ENCODE data around the gene MSRB1.
"Not testable (repeated sequence)": the region's sequence is repeated elsewhere in the genome, so short reads cannot be mapped to it uniquely, and the experiment has no call there.

The MSRB1 gene

DNA sequence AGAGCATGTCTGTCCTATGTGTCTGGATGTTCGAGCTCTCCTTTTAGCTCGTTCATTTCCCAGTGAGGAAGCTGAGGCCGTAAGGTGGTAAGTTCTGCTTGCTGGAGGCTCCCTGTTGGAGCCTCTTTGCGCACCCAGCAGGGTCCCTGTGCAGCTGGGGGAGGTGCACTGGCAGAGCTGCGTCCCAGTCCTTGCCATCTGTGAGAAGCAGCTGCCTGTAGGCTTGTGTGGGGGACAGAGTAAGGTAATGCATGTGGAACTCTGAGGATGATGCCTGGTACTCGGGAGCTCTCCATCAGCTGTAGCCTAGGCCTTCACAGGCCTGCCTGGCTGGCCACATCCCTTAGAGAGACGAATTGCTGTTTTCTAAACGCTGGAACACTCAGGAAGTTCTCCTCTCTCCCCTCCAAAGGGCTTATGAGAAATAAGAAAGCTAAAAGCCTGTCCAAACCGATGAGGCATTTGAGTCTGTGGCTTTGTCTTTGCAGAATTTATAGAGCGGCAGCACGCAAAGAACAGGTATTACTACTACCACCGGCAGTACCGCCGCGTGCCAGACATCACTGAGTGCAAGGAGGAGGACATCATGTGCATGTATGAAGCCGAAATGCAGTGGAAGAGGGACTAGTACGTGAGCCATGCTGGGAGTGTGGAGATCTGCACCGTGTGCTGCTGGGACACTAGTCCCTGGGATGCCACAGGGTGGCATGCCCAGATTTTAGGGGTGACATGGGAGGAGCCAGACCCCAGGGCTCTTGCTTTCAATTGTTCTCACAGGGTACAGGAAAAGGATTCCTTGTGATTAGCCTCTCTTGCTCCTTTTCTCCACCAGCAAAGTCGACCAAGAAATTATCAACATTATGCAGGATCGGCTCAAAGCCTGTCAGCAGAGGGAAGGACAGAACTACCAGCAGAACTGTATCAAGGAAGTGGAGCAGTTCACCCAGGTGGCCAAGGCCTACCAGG is 17.9 kb upstream of the MSRB1 start:
- peak; percentile 40 for DNase-seq

DNA sequence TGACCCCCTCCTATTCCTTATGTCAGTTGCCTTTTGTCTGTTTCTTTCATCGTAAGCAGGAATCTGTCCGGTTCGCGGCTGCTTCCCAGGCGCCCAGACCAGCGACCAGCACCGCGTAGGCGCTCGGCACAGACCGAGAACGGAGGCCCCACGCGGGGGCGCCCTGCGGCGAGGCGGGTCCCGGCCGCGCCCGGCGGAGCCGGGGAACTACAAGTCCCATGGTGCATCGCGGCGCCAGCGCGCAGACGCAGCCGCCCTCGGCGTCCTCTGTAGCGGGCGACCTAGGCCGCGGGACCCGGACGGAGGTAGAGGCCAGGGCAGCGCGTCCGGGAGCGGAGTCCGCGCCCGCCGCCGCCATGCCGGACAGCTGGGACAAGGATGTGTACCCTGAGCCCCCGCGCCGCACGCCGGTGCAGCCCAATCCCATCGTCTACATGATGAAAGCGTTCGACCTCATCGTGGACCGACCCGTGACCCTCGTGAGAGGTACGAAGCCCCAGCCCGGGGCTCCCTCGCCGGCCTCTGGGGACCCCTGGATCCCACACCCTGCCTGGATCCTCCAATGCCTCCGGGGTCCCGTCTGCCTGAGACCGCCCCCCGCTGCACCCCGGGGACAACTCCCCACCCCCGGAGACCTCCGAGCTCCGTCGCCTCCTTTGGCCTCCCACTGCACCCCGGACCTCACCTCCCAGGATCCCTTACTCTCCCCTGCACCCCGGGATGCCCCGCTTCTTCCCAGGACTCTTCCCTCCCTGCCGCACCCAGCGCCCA is 16.5 kb upstream of the MSRB1 start, which contains the start of gene NDUFB10:
NDUFB10 (plus strand) TSS at position 270 of the 771 bp plus-strand sequence; CDS start at position 357, 87 bp downstream.
- peak; percentile 87 for DNase-seq

DNA sequence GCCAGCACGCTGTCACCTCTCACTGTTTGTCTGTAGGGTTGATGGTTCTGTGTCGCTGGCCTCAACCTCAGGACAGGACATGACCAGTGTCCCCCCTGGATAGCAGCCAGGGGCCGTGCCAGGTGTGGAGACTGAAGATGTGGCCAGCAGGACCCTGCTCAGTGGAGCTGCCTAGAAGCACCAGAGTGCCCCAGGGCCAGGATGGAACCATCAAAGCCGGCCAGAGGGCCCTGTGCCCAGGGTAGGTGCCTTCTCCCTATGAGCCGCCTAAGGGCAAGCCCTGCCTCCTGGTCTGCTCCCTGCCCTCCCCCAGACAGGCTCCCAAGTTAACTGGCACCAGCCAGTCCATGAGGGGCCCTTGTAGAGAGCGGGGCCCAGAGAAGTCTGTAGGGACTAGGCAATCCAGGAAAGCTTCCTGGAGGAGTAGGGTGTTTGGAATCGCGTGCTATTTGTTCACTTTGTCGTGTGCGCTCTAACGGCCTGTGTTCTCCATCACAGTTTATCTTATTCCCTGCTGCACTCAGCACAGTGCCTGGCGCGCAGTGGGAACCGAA is 15.8 kb upstream of the MSRB1 start:
- no peak for DNase-seq

DNA sequence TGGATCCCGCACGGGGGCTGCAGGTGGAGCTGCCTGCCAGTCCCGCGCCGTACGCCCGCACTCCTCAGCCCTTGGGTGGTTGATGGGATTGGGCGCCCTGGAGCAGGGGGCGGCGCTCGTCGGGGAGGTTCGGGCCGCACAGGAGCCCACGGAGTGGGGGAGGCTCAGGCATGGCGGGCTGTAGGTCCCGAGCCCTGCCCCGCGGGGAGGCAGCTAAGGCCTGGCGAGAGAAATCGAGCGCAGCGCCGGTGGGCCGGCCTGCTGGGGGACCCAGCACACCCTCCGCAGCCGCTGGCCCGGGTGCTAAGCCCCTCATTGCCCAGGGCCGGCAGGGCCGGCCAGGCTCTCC is 15.1 kb upstream of the MSRB1 start:
- not testable (repeated sequence) for DNase-seq

GRCh38 chr16:1957434-1958142 is 14.6 kb upstream of the MSRB1 start:
- not testable (repeated sequence) for DNase-seq

DNA sequence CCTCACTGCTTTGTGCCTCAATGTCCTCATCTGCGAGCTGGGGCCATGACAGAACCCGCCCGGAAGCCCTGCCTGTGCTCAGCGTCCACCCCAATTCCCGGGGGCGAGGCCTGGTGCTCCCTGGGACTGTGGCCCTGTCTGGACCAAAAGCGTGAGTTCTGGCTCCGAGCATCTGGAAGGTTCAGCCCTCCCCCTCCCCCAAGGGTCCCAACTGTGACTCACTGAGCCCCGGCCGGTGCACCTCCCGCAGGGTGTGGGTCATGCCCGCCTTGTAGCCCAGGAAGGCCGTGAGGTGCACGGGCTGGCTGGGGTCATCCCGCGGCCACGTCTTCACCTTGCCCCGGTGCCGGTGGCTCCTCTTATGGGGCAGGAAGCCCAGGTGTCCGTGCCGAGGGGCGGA is 10.7 kb upstream of the MSRB1 start:
- no peak for DNase-seq

- no peak for DNase-seq
Measured at GRCh38 chr16:1950559-1950958, 7.6 kb upstream of the MSRB1 start.

- DNase-seq, result no peak
Measured at GRCh38 chr16:1950047-1950446, 7.0 kb upstream of the MSRB1 start.

GRCh38 chr16:1949507-1949906 is 6.5 kb upstream of the MSRB1 start:
- DNase-seq, result no peak

- no peak for DNase-seq
Measured at GRCh38 chr16:1947369-1947670, 4.3 kb upstream of the MSRB1 start.

GRCh38 chr16:1946495-1947368 is 3.7 kb upstream of the MSRB1 start:
- DNase-seq, result no peak

DNA sequence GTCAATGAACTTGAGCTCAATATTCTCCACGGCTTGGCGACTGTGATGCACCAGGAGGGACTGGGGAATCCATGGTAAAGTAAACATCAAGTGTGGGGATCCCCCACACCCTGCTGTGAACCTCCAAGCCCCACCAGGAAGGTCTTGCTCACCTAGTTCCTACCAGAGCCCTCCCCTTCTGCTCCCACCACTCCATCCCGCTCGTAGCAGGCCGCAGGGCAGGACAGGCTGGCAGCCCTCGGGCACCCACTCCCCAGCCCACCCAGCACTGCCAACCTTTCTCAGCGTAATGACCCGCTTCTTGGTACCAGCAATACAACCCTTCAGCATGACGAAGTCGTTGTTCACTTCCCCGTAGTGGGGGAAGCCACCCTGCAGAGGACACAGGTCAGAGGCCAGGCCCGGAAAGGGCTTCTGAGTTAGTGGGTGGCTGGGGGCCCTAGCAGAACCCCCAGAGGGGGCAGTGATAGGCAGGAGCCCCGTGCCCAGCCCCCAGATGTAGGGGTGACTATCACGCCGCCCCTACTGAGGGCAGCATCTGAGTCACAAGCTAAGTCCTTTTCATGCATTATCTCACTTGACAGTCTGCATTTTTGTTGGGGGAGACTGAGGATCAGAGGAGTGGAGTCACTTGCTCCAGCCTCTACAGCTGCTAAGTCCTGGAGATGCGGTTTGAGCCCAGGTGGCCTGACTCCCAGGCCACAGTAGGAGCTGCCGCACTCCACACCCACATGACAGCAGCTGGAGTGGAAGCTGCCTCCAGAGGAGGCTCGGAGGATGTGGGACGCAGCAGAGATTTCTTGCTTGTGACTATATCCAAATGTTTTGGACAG is 2.8 kb upstream of the MSRB1 start:
- no peak for DNase-seq

- no peak for DNase-seq
Measured at GRCh38 chr16:1944612-1945199, 1.7 kb upstream of the MSRB1 start.

GRCh38 chr16:1942047-1942809 is 771 bp downstream of the MSRB1 start:
- DNase-seq, result no peak

- DNase-seq, result no peak
Measured at GRCh38 chr16:1941162-1942046, 1.6 kb downstream of the MSRB1 start.

- no peak for DNase-seq
Measured at GRCh38 chr16:1940273-1941161, 2.5 kb downstream of the MSRB1 start.

DNA sequence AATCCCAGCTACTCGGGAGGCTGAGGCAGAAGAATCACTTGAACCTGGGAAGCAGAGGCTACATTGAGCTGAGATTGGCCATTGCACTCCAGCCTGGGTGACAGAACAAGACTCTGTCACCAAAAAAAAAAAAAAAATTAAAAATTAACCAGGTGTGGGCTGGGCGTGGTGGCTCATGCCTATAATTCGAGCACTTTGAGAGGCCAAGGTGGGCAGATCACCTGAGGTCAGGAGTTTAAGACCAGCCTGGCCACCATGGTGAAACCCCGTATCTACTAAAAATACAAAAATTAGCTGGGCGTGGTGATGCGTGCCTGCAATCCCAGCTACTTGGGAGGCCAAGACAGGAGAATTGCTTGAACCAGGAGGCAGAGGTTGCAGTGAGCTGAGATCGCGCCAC is 3.2 kb downstream of the MSRB1 start:
- not testable (repeated sequence) for DNase-seq

GRCh38 chr16:1938910-1939309 is 4.1 kb downstream of the MSRB1 start:
- no peak for DNase-seq

All from stimulated activated naive CD4-positive, alpha-beta T cell treated with Interleukin-2 at 50 U/mL for 16 hours (primary cell).